SU-DHL-6 (cell line): ENCODE measurements around the gene CABP4.

ENCODE experiments used
- H2AFZ ChIP-seq: fragments of 200-600 bp; sonication (generic); 2 replicates; pipeline ENCODE4 v1.6.1; 2014; ENCODE audit warnings: low read depth, mild to moderate bottlenecking, moderate library complexity, mixed read lengths, antibody characterized with exemption, low read length; ENCODE audit not compliant: severe bottlenecking
- H3F3A ChIP-seq: fragments of 200-600 bp; shearing (Covaris generic); 2 replicates; pipeline ENCODE4 v1.6.0; 2016; ENCODE audit warnings: antibody characterized with exemption, mild to moderate bottlenecking; ENCODE audit not compliant: insufficient read depth
- H3K27ac ChIP-seq: fragments of 200-600 bp; sonication (generic); 2 replicates; pipeline ENCODE4 v1.5.1; 2016; ENCODE audit warnings: low read depth, mild to moderate bottlenecking, low read length, moderate library complexity, mixed read lengths
- H3K27me3 ChIP-seq: fragments of 200-600 bp; sonication (generic), shearing (Covaris generic); 2 replicates; pipeline ENCODE4 v1.6.0; 2014; ENCODE audit warnings: mild to moderate bottlenecking, low read length
- H3K36me3 ChIP-seq: fragments of 200-600 bp; sonication (generic); 2 replicates; pipeline ENCODE4 v1.6.1; 2014; ENCODE audit warnings: mild to moderate bottlenecking, low read length, mixed read lengths
- H3K4me2 ChIP-seq: fragments of 300-600, 200-600 bp; shearing (Covaris generic), sonication (generic); 2 replicates; pipeline ENCODE4 v1.6.0; 2014; ENCODE audit warnings: low read length, low read depth, mild to moderate bottlenecking; ENCODE audit not compliant: poor library complexity, severe bottlenecking
- H3K4me3 ChIP-seq: fragments of 200-600 bp; sonication (generic); 2 replicates; pipeline ENCODE4 v1.5.1; 2014; ENCODE audit warnings: antibody characterized with exemption, low read length, mild to moderate bottlenecking, mixed read lengths; ENCODE audit not compliant: insufficient read depth, poor library complexity, severe bottlenecking
- H3K79me2 ChIP-seq: fragments of 200-600 bp; sonication (generic); 2 replicates; pipeline ENCODE4 v1.6.1; 2014; ENCODE audit warnings: mild to moderate bottlenecking, low read length, moderate library complexity; ENCODE audit not compliant: insufficient read depth
- H3K9ac ChIP-seq: fragments of 200-600 bp; sonication (generic); 2 replicates; pipeline ENCODE4 v1.7.0; 2014; ENCODE audit warnings: mild to moderate bottlenecking, low read length
- H3K9me2 ChIP-seq: fragments of 200-600 bp; sonication (generic); replicated peaks from 2 replicates; pipeline ENCODE4 v1.6.1; 2014; ENCODE audit warnings: low read length; ENCODE audit not compliant: insufficient read depth
- H3K9me3 ChIP-seq: fragments of 200-600 bp; sonication (generic); 2 replicates; pipeline ENCODE4 v1.6.1; 2014; ENCODE audit warnings: low read length, mixed read lengths; ENCODE audit not compliant: insufficient read depth
- H4K20me1 ChIP-seq: fragments of 200-600 bp; sonication (generic); 2 replicates; pipeline ENCODE4 v1.6.1; 2014; ENCODE audit warnings: low read depth, mild to moderate bottlenecking, antibody characterized with exemption, low read length, moderate library complexity, mixed read lengths
- EZH2phosphoT487 ChIP-seq: fragments of 200-600 bp; sonication (generic), shearing (Covaris generic); conservative IDR thresholded peaks from 2 replicates; pipeline ENCODE4 v1.6.1; 2018; ENCODE audit warnings: mild to moderate bottlenecking, antibody characterized with exemption, low read length, moderate library complexity, mixed read lengths
- TF ChIP-seq, protein P1 (sequence below): fragments of 200-600 bp; sonication (generic); IDR thresholded peaks from one replicate; pipeline ENCODE4 v1.5.1; 2017; ENCODE audit warnings: antibody characterized with exemption, mild to moderate bottlenecking, low read length, moderate library complexity; ENCODE audit not compliant: insufficient read depth, poor library complexity, severe bottlenecking

CABP4 gene

DNA sequence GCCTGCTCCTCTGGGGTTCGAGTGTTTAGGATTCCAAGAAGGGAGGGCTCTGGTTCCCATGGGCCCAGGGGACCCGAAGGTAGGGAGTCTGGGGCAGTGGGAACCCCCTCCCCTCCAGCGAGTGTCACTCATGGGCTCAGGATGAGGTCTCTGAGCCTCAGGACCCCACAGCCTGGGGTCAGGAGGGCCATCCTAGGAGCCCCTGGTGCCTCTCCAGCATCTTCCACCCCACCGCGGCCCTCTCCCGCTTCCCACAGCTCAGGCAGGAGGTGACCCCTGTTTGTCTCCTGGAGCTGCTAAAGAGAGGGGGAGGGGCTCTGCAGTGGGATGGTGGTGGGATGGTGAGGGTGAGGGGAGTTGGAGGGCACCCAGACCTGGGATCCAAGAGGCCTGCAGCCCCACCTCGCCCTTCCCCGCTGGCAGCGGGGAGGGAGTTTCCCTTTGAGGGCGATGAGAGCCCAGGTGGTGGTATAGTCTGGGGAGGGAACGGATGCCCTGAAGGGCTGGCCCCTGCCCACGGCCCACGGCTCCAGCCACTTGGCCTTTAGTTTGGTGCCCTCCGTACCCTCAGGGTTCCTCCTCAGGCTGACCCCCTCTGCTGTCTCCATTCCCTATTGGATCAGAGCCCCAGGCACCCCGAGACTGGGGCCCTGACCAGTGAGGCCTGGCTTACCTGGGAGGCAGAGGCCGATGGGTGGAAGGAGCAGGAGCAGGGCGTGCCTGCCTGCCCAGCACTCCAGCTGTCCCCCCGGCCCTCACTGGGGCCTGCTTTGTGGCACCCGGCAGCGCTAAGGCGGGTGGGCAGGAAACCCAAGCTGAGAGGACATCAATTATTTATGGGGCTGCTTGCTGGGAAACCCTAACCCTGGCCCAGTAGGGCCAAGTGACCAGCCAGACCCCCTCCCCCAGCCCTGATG is 1.1 kb upstream of the CABP4 start:
- H3K27me3 ChIP-seq: no peaks in the 10 kb centered on the region
- TF ChIP-seq, protein P1, sequence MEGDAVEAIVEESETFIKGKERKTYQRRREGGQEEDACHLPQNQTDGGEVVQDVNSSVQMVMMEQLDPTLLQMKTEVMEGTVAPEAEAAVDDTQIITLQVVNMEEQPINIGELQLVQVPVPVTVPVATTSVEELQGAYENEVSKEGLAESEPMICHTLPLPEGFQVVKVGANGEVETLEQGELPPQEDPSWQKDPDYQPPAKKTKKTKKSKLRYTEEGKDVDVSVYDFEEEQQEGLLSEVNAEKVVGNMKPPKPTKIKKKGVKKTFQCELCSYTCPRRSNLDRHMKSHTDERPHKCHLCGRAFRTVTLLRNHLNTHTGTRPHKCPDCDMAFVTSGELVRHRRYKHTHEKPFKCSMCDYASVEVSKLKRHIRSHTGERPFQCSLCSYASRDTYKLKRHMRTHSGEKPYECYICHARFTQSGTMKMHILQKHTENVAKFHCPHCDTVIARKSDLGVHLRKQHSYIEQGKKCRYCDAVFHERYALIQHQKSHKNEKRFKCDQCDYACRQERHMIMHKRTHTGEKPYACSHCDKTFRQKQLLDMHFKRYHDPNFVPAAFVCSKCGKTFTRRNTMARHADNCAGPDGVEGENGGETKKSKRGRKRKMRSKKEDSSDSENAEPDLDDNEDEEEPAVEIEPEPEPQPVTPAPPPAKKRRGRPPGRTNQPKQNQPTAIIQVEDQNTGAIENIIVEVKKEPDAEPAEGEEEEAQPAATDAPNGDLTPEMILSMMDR: no peak
- TF ChIP-seq EZH2phosphoT487: no peak

DNA sequence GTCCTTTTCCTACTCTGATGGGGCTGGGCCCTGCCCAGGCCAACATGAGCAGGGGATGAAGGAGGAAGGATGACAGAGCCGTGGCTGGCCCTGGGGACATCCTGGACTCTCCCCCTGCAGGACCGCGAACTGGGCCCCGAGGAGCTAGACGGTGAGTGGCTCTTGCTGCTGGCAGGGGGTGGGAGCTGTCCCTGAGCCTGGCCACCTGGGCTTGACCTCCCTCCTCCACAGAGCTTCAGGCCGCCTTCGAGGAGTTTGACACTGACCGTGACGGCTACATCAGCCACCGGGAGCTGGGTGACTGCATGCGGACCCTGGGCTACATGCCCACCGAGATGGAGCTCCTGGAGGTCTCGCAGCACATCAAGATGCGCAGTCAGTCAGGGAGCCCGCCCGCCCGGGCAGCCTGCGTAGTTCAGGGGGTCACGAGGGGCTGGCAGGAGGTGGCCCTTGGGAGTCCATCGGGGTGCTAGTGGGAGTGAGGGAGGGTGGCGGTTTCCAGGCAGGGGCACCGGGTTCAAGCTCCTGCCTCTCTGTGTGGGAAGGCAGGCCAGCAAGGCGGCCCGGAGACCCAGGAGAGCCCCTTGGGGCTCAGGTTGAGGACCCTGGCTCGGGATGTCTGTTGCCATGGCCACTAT is 1.0 kb downstream of the CABP4 start:
- Histone ChIP-seq H3K79me2 (no peaks in the 10 kb centered on the region), H3K9me2 (no peaks in the 10 kb centered on the region), H3K4me2 (no peak overlapping the region), H3K27me3 (no peaks in the 10 kb centered on the region), H3K36me3 (no peaks in the 10 kb centered on the region), H3K27ac (no peak overlapping the region), H4K20me1 (no peaks in the 10 kb centered on the region), H3F3A (peaks cover 26% of the 10 kb centered on the region), H3K9ac (no peak overlapping the region), H2AFZ (no peak overlapping the region), H3K4me3 (no peak overlapping the region), H3K9me3 (no peaks in the 10 kb centered on the region)
- no peak for TF ChIP-seq EZH2phosphoT487
- TF ChIP-seq, protein P1: no peak

More for the DNA sequence above, 1.1 kb upstream of the CABP4 start:
- no peaks in the 10 kb centered on the region for H3K9me3 ChIP-seq
- no peaks in the 10 kb centered on the region for H3K36me3 ChIP-seq
- H3K27ac ChIP-seq: no peak overlapping the region
- no peak overlapping the region for H2AFZ ChIP-seq
- no peak overlapping the region for H3K4me3 ChIP-seq
- no peak overlapping the region for H3K4me2 ChIP-seq
- H3K9ac ChIP-seq: no peak overlapping the region
- H3K9me2 ChIP-seq: no peaks in the 10 kb centered on the region
- no peaks in the 10 kb centered on the region for H3K79me2 ChIP-seq
- H3F3A ChIP-seq: peaks cover 10% of the 10 kb centered on the region
- no peaks in the 10 kb centered on the region for H4K20me1 ChIP-seq

DNA sequence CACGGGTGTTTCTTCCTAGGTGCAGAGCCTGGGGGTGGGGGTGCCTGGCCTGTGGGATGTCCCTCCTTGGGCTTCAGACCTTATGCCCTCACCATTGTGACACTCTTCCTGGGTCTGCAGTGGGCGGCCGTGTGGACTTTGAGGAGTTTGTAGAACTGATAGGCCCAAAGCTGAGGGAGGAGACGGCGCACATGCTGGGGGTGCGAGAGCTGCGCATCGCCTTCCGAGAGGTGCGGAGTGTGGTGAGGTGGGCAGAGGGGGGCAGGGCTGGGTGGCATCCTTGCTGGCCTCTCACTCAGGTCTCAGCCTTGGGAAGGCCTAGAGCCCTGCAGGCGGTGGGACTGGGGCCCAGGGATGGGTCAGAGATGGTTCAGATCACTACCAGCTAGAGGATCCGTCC is 2.3 kb downstream of the CABP4 start:
- no peak overlapping the region for H3K9ac ChIP-seq
- H4K20me1 ChIP-seq: no peaks in the 10 kb centered on the region
- TF ChIP-seq, protein P1: no peak
- TF ChIP-seq EZH2phosphoT487: no peak
- H3K4me3 ChIP-seq: no peak overlapping the region
- no peaks in the 10 kb centered on the region for H3K36me3 ChIP-seq
- no peaks in the 10 kb centered on the region for H3K27me3 ChIP-seq
- H2AFZ ChIP-seq: no peak overlapping the region
- no peaks in the 10 kb centered on the region for H3K9me3 ChIP-seq
- no peaks in the 10 kb centered on the region for H3K9me2 ChIP-seq
- H3F3A ChIP-seq: peaks cover 35% of the 10 kb centered on the region
- no peak overlapping the region for H3K27ac ChIP-seq
- H3K79me2 ChIP-seq: no peaks in the 10 kb centered on the region
- H3K4me2 ChIP-seq: no peak overlapping the region
